Stimulated activated CD4-positive, alpha-beta T cell treated with anti-CD3 and anti-CD28 coated beads, Interleukin-1b, Interleukin-23, amount 100 ng/mL, for 4 hours (primary cell): ENCODE data around the gene RASL12.
"Not testable (repeated sequence)": the region's sequence is repeated elsewhere in the genome, so short reads cannot be mapped to it uniquely, and the experiment has no call there.

Experiments
- DNase-seq, 2 donors: peaks; one replicate each; pipeline ENCODE4 v3.0.0-alpha.2; 2020; ENCODE audit warnings: low read depth in 2 of 2

Gene RASL12

DNA sequence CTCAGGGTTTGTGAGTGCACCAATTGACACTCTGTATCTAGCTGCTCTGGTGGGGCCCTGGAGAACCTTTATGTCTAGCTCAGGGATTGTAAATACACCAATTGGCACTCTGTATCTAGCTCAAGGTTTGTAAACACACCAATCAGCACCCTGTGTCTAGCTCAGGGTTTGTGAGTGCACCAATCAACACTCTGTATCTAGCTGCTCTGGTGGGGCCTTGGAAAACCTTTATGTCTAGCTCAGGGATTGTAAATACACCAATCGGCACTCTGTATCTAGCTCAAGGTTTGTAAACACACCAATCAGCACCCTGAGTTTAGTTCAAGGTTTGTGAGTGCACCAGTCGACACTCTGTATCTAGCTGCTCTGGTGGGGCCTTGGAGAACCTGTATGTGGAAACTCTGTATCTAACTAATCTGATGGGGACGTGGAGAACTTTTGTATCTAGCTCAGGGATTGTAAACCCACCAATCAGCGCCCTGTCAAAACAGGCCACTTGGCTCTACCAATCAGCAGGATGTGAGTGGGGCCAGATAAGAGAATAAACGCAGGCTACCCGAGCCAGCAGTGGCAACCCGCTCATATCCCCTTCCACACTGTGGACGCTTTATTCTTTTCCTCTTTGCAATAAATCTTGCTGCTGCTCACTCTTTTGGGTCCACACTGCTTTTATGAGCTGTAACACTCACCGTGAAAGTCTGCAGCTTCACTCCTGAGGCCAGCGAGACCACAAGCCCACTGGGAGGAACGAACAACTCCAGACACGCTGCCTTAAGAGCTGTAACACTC is 8.0 kb upstream of the RASL12 start:
- DNase-seq: not testable (repeated sequence)

DNA sequence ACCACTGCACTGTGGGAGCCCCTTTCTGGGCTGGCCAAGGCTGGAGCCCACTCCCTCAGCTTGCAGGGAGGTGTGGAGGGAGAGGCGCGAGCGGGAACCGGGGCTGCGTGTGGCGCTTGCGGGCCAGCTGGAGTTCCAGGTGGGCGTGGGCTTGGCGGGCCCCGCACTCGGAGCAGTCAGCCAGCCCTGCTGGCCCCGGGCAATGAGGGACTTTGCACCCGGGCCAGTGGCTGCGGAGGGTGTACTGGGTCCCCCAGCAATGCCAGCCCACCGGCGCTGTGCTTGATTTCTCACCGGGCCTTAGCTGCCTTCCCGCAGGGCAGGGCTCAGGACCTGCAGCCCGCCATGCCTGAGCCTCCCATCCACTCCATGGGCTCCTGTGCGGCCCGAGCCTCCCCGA is 7.2 kb upstream of the RASL12 start:
- DNase-seq: not testable (repeated sequence)

DNA sequence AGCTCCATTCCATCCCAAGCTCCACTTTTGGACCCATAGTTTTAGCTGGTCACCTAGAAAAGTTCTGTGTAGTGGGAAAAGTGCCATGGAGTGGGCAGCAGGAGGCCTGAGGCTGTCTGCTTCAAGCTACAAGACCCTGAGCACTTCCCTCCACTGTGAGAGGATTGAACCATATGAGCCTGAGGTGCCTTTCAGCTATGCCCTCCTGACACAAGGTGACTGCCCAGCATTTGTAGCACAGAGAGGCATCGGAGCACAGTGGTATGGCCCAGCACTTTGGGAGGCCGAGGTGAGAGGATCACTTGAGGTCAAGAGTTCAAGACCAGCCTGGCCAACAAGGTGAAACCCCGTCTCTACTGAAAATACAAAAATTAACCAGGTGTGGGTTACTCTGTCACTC is 4.8 kb upstream of the RASL12 start:
- DNase-seq: no peak

DNA sequence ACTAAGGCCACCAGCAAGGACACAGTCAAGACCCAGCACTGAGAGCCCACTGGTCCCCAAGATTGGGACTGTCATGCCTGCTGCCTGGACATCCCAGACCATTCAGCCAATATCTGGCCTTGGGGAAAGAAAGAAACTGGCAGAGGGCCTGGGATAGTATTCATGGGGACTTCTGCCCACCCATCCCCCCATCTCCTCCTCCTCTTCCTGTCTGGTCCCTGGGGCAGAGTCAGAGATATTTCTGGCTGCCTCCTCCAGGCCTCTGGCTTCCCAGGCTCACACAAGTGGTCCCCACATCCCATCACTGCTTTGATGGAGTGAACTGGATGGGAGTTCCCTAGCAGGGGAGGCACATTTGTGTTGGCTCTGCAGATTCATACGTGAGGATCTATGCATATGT is 4.2 kb upstream of the RASL12 start:
- DNase-seq: no peak

DNA sequence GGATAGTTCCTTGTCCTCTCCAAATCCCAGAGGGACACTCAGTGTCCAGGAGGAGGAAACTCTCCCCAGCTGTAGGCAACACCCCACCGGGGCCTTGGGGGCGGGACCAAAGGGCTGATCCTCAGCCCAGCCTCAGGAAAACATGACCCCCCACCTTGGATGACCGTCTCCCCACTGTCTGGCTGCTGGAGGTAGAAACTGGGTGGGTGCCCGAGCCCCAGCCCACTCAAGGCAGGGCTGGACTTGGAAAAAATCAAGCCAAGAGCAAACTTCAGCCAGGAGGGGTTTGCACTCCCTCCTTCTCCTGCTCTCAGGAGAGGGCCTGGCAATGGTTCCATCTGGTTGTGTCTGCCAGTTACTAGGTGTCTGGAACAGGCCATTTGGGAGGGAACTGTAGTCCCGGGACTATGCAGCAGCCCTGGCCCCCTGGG is 3.6 kb upstream of the RASL12 start:
- no peak for DNase-seq

- no peak for DNase-seq
These were observed 2.2 kb upstream of the RASL12 start for GRCh38 chr15:65069779-65070546.

DNA sequence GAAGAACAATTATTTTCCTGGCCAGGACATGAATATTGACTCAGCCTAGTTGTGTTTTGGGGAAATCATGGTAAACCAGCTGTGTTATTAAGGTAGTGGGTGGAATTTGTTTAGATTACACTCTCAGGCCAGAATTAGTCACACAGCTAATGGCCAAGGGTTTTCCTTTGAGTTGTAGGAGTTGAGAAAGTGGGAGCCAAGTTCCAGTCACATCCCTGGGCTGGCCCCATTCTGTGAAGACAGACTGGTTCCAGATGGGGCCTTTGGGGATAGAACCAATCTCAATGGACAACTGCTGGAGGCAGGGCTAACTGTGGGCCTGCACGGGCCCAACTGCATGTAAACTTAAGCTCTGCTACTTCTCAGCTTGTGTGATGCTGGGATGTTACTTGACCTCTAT is 1.4 kb upstream of the RASL12 start:
- DNase-seq: no peak

- DNase-seq: no peak
These were observed 605 bp upstream of the RASL12 start for GRCh38 chr15:65068403-65068788.

- DNase-seq: no peak
These were observed 510 bp downstream of the RASL12 start for GRCh38 chr15:65067317-65067644.

- DNase-seq: no peak
These were observed 1.0 kb downstream of the RASL12 start for GRCh38 chr15:65066635-65067316.

DNA sequence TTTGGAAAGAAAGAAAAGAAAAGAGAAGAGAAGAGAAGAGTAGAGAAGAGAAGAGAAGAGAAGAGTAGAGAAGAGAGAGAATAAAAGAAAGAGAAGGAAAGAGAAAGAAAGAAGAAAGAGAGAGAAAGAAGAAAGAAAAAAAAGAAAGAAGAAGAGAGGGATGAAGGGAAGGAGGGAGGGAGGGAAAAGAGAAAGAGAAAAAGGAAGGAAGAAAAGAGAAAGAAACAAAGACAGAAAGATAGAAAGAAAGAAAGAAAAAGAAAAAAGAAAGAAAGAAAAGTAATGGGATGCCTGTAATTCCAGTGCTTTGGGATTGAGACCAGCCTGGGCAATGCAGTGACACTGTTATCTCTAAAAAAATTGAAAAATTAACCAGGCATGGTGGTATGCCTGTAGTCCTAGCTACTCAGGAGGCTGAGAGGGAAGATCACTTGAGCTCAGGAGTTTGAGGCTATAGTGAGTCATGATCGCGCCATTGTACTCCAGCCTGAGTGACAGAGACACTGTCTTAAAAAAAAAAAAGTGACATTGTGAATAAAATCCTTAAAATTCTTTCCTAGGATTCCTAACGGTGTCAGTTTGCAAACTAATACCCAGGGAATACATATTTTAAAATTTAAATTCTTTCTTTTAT is 1.7 kb downstream of the RASL12 start:
- DNase-seq: no peak

DNA sequence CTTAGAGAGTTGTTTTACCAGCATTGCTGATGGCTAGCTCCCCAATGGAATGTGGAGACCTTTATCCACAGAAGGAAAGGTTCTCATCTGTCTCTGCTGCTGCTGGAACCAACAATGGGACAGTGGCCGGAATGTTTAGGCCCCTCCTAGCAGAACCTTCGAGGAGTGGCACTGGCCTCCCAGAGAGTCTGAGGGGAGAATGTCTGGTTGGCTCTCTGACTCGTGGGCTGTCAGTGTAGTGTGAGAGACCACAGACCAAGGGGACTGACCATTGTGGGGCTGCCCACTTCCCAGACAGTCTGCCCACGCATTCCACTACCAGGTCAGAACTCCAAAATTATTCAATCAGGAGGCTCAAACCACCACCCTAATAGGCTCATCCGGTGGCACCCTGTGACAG is 5.1 kb downstream of the RASL12 start:
- no peak for DNase-seq

DNA sequence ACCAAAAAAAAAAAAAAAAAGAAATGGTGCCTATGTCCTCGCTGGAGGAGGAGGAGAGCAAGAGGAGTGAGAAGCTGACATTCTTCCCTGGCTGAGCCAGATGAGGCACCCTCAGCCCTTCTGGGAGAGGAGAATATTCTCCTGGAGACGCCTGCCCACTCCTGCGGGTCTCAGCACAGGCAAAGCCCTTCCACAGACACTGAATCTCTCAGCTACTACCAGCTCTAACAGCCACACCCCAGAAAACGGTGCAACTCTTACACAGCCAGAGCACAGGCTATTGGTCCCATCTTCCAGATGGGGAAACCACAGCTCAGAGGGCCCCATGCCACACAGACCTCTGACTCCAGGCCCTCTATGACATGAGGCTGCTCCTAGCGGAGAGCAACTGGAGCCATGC is 5.7 kb downstream of the RASL12 start:
- no peak for DNase-seq

DNA sequence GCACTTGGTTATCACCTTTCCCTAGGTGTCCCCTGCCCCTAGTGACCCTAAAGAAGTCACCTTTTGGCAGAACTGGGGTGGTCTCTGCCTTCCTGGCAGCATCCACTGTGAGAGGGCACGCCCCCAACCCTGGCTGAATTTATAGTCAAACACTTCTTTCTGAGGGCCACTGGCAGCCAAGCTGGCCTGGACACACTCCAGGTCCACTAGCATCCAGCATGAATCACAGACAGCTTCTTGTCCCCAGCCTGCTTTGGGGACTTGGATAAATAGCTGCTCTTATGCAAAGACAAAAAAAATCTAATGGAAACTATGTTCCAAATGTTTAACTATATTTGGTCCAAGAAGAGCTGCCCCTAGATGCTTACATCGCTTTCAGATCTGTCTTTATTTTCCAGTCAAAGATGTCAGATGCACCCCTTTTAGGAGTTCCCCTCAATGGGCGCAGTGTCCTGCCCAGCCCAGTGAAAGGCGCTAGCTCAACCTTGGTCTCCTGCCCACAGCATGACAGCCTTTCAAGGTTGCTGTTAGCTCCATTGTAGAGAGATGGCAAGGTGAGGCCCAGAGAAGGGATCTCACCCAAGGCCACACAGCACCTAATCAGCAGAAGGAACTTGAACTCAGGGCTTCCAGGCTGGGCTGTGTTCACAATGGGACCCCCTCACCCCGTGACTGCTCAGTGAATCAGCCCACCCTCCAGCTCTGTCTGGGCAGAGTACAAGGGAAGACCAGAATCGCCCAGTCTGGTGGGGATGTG is 7.0 kb downstream of the RASL12 start:
- no peak for DNase-seq

DNA sequence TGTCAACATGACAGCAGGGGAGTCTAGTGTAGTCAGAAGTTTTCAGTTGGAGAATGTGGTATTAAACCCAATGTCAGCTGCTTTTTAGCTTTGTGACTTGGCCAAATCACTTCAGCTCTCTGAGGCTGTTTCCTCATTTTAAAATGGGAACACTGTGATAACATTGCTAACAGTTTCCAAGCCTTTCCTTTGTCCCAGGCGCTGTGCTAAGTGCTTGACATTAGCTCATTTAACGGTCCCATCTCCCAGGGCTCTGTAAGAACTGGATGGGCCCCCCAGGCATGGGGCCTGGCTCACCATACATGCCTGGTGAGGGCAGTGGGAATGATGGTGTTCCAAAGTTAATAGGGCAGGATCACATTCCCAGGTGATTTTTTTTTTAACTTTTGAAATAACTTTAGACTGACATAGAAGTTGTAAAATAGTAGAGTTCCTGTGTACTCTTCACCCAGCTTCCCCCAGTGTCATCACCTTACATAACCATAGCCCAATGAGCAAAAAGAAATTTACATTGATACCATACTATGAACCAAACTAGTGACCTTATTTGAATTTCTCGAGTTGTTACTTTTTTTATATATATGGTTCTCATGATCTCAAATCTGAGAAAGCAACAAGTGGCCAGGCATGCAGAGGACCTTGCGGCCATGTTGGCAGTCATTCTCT is 7.7 kb downstream of the RASL12 start:
- no peak for DNase-seq

DNA sequence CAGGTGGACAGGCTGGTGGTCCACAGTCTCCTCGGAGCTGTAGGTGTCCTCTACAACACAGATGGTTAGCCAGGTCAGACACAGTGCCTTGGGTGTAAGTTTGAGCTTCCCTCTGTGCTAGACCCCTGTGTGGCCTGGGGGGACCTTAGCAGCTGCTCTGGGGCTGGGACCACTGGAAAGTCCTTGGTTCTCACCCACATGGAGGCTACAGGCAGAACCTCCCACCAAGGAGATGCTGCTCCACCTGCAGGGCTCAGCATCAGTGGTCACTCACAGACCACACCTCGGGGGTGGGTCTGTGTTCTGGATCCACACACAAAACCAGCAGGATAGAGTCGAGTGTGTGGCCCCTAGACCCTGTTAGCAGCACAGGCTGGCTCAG is 8.4 kb downstream of the RASL12 start:
- DNase-seq: no peak

- DNase-seq: no peak
These were observed 9.1 kb downstream of the RASL12 start for GRCh38 chr15:65058394-65059368.

DNA sequence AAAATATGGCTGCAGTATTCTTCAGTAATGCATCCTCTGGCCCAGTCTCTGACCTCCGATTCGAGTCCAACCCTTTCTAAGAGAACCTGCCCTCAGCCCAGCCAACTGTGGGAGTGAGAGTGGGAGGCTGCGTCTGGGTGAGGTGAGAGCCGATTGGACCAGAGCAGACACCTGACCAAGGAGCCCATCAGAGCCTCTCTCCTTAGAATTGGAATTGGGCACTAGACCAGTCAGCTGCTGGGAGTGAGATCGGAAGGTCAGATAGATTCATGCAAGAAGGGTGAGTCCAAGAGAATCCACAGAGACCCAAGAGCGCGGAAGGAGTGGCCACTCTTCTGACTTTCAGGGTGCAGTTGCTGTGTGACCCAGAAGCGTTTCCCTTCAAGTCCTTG is 10.2 kb downstream of the RASL12 start:
- no peak for DNase-seq

DNA sequence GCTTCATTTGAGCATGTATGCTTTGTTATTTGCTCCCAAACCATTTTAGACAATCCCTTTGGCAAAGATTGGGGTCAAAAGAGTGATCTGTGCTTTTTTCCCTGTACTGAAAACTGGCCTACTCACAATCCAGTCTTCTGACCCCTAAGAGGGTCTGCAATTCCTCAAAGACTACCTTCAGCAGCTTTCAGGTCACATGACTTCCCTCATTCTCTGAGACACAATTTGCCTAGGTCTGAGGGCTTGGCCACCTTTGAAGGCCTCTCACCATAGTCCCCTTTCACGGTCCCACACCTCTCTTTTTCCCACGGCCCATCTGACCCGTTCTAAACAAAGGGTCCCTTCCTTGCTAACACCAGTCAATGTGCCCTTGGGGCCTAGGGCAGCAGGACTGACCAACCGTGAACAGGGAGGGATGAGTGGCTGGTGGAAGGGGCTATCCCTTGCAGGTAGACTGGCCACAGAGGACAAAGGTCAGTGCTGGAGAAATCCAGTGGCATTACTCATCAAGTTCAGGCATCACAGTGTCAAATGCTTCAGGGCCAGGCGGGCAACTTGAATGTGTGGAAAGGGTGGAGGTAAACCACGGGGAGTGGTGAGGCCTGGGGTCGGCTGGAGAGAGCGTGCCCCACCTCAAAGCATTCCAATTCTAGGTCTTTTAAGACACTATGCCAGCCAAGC is 10.8 kb downstream of the RASL12 start:
- DNase-seq: no peak
